SJCRH30 (cell line): Measurements from ENCODE around the gene TMEM240. TPM values are rescaled to one million over a fixed set of nuclear protein-coding genes. Genes with fewer than 3 reads are reported as not detected.
A peak's percentile ranks its signal among the peaks of the same experiment; 100 is the strongest.

ENCODE experiments used
- DNase-seq, 2 experiments: peaks; one replicate each; pipeline ENCODE4 v3.0.0-alpha.2; 2015 to 2020
- H3K27ac ChIP-seq: fragments of 250-450 bp; sonication (Bioruptor Pico); 2 replicates; pipeline ENCODE4 v1.5.1; 2020; ENCODE audit warnings: mild to moderate bottlenecking, moderate library complexity
- H3K27me3 ChIP-seq: fragments of 250-450 bp; sonication (Bioruptor Pico); 2 replicates; pipeline ENCODE4 v1.5.1; 2020; ENCODE audit warnings: mild to moderate bottlenecking, moderate library complexity
- H3K36me3 ChIP-seq: fragments of 250-450 bp; sonication (Bioruptor Pico); 2 replicates; pipeline ENCODE4 v1.5.1; 2020; ENCODE audit warnings: mild to moderate bottlenecking, moderate library complexity
- H3K4me1 ChIP-seq: fragments of 250-450 bp; sonication (Bioruptor Pico); 2 replicates; pipeline ENCODE4 v1.5.1; 2020; ENCODE audit warnings: mild to moderate bottlenecking, moderate library complexity
- H3K4me3 ChIP-seq: fragments of 250-450 bp; sonication (Bioruptor Pico); 2 replicates; pipeline ENCODE4 v1.5.1; 2020; ENCODE audit warnings: mild to moderate bottlenecking, moderate library complexity
- H3K9me3 ChIP-seq: fragments of 250-450 bp; sonication (Bioruptor Pico); replicated peaks from 2 replicates; pipeline ENCODE4 v1.5.1; 2020; ENCODE audit warnings: mild to moderate bottlenecking, moderate library complexity
- total RNA-seq: library from RNA; depleted of rRNA; stranded (reverse); fragments of >200 nt; shearing (Covaris generic); gene quantifications from 2 replicates; pipeline ENCODE4 v1.2.3, GENCODE V29; 2014

TMEM240 gene
- total RNA-seq, 1 experiment from 2014 or later = 1.5 TPM

DNA sequence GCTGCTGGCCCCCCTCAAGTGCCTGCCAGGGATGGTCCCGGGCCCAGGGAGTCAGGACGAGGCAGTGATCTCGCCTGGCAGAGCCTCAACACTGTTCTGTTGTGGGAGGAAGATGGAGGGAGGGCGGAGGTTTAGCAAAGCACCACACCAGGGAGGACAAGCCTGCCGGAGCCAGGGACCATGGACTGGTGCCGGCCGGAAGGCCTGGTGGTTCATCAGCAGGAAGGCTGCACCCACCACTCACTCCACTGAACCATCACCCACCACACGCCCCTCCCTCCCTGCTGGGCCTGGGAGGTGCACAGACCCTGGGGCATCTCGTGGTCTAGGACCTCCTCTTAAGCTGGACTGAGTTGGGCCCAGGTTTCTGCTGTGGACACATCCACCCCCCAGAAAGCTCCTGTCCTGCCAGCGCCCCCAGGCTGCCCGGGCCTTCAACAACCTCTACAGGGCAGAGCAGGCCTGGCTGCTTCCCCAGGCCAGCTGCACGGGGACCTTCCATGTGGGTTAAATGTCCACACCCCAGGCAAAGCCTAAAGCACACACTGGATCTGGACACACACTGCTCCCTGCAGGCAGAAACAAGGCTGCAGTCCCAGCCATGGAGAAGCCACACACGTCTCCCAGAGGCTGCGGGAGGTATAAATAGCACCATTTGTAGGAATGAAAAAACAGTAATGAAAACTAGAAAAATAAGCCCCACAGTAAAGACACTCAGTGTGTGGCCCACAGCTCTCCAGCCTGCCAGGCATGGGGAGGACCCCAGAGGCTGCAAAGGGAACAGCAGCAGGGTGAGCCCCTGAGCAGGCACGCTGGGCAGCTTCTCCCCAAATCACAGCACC is 10.4 kb upstream of the TMEM240 start:
- peak; percentile 65 to 69 for DNase-seq
- Histone ChIP-seq H3K9me3 (no peaks in the 10 kb centered on the region), H3K27me3 (no peaks in the 10 kb centered on the region), H3K36me3 (peaks cover 20% of the 10 kb centered on the region), H3K4me3 (no peak overlapping the region), H3K4me1 (no peaks in the 10 kb centered on the region; the same call in 1 of the 2 replicates), H3K27ac (no peak overlapping the region)

DNA sequence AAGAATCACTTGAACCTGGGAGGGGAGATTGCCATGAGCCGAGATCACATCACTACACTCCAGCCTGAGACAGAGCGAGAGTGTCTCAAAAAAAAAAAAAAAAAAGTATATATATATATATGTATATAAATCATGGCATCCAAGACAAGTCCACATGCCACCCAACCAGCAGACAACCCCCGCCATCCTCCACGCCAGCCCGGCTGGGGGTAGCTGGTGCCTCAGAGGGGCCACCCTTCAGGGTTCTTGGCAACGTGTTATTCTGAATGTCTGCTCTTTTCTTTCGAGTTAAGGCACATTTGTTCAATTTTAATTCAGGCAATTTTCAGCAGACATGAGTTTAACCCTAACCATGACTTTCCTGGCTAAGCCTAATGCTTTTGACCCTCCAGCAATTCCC is 9.7 kb upstream of the TMEM240 start:
- no peaks in the 10 kb centered on the region; the same call in 1 of the 2 replicates for H3K4me1 ChIP-seq
- no peak for DNase-seq
- peaks cover 18% of the 10 kb centered on the region for H3K36me3 ChIP-seq
- H3K27me3 ChIP-seq = no peaks in the 10 kb centered on the region
- no peak overlapping the region for H3K27ac ChIP-seq
- H3K9me3 ChIP-seq = no peaks in the 10 kb centered on the region
- no peak overlapping the region for H3K4me3 ChIP-seq

GRCh38 chr1:1548591-1548990 is 8.2 kb upstream of the TMEM240 start:
- H3K9me3 ChIP-seq = no peaks in the 10 kb centered on the region
- no peak overlapping the region for H3K27ac ChIP-seq
- peaks cover 28% of the 10 kb centered on the region for H3K36me3 ChIP-seq
- H3K4me3 ChIP-seq = no peak overlapping the region
- H3K4me1 ChIP-seq = no peaks in the 10 kb centered on the region; the same call in 1 of the 2 replicates
- no peak for DNase-seq
- no peaks in the 10 kb centered on the region for H3K27me3 ChIP-seq

- no peaks in the 10 kb centered on the region for H3K27me3 ChIP-seq
- H3K36me3 ChIP-seq = peaks cover 37% of the 10 kb centered on the region
- H3K4me3 ChIP-seq = no peak overlapping the region
- H3K27ac ChIP-seq = no peak overlapping the region
- H3K9me3 ChIP-seq = no peaks in the 10 kb centered on the region
- H3K4me1 ChIP-seq = no peaks in the 10 kb centered on the region; the same call in 1 of the 2 replicates
- no peak for DNase-seq
These were observed 7.1 kb upstream of the TMEM240 start for GRCh38 chr1:1547476-1547875.

DNA sequence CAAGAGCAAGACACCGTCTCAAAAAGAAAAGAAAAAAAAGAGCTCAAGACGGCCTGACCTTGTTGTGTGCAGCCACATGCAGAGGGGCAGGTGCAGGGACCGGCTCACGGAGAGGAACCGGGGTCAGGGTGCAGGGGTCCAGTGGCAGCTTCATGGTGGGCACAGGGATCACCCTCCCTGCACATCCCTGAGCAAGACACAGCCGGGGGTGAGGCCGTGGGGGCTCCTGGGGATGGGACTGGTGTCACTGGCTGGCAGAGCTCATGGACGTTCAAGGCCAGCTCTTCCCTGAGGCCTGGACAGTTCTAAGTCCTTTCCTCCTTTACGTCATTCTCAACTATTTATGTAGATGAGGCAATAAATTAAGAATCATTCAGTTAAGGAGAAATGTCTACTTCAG is 6.6 kb upstream of the TMEM240 start:
- Histone ChIP-seq H3K36me3 (peaks cover 41% of the 10 kb centered on the region), H3K4me3 (no peak overlapping the region), H3K27me3 (no peaks in the 10 kb centered on the region), H3K9me3 (no peaks in the 10 kb centered on the region), H3K27ac (no peak overlapping the region), H3K4me1 (no peaks in the 10 kb centered on the region; the same call in 1 of the 2 replicates)
- DNase-seq = no peak

DNA sequence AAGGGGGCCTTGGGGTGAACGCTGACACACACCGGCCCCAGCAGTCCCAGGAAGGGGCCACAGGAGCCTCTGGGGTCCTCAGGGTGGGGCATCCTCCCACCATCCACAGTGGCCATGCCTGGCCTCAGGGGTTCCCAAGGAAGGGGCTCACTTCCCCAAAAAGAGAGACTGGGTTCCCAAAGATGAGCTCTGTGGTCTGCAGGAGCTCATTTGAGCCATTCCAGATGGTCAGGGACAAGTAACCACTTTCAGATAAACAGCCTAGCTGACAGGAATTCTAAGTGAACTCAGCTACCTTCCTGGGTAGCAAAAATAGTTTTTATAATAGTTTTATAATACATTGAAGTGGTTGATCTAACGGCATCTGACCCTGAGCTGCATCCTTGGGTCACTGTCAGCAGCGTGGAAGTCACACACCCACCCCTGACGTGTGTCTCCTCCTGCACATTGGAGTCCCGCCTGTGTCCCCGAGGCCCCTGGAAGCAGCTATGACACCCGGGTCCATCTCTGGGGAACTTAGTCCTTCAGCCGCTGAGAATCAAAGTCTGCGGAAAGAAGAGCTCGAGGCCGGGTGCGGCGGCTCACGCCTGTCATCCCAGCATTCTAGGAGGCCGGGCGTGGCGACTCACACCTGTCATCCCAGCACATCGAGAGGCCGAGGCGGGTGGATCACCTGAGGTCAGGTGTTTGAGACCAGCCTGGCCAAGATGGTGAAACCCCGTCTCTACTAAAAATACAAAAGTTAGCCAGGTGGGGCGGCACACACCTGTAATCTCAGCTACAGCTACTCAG is 5.7 kb upstream of the TMEM240 start:
- H3K27ac ChIP-seq = no peak overlapping the region
- H3K9me3 ChIP-seq = no peaks in the 10 kb centered on the region
- H3K4me1 ChIP-seq = no peaks in the 10 kb centered on the region; the same call in 1 of the 2 replicates
- no peak for DNase-seq
- H3K4me3 ChIP-seq = no peak overlapping the region
- no peaks in the 10 kb centered on the region for H3K27me3 ChIP-seq
- peaks cover 50% of the 10 kb centered on the region for H3K36me3 ChIP-seq

DNA sequence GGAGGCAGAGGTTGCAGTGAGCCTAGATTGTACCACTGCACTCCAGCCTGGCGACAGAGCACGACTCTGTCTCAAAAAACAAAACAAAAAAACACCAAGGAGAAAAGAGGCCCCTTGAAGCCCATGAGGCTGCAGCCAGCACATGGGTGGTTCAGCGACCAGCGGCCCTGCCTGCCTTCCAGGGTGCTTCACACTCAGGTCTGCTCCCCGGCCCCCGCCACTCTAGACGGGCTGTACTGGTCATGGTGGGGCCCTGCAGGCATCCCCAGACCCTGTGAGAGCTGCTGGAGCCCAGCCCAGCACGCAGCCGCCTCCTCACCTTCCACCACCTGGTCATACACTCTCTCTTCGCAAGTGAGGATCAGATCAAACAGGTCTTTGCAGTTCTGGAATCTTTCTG is 4.1 kb upstream of the TMEM240 start:
- Histone ChIP-seq H3K4me3 (no peak overlapping the region), H3K36me3 (peaks cover 55% of the 10 kb centered on the region), H3K27ac (no peak overlapping the region), H3K4me1 (no peaks in the 10 kb centered on the region), H3K9me3 (no peaks in the 10 kb centered on the region; the same call in 1 of the 2 replicates), H3K27me3 (no peaks in the 10 kb centered on the region)
- no peak for DNase-seq

DNA sequence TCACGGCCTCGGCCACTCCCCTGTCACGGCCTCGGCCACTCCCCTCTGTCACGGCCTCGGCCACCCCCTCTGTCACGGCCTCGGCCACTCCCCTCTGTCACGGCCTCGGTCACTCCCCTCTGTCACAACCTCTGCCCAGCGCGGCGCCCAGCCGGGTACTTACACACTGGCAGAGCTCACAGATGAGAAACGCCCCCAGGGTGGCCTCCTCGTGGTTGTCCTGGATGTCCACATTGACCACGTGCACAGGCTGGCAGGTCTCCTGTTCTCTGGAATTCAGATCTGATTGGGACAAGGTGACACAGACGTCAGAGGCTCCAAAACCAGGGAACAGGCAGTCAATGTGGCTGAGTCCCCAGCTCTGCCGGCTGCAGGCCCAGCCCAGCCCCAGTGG is 3.3 kb upstream of the TMEM240 start:
- Histone ChIP-seq H3K4me3 (no peak overlapping the region), H3K36me3 (peaks cover 53% of the 10 kb centered on the region), H3K27ac (no peak overlapping the region), H3K4me1 (no peaks in the 10 kb centered on the region), H3K27me3 (no peaks in the 10 kb centered on the region), H3K9me3 (no peaks in the 10 kb centered on the region; the same call in 1 of the 2 replicates)
- no peak for DNase-seq

GRCh38 chr1:1542766-1543705 is 2.6 kb upstream of the TMEM240 start:
- no peak for DNase-seq
- Histone ChIP-seq H3K4me1 (no peaks in the 10 kb centered on the region), H3K4me3 (no peak overlapping the region), H3K27ac (no peak overlapping the region), H3K27me3 (no peaks in the 10 kb centered on the region), H3K36me3 (peaks cover 55% of the 10 kb centered on the region), H3K9me3 (no peaks in the 10 kb centered on the region; the same call in 1 of the 2 replicates)

- Histone ChIP-seq H3K9me3 (no peaks in the 10 kb centered on the region; the same call in 1 of the 2 replicates), H3K27me3 (no peaks in the 10 kb centered on the region), H3K4me1 (no peaks in the 10 kb centered on the region), H3K4me3 (no peak overlapping the region), H3K36me3 (peaks cover 60% of the 10 kb centered on the region), H3K27ac (no peak overlapping the region)
- no peak for DNase-seq
These were observed 1.7 kb upstream of the TMEM240 start for GRCh38 chr1:1541956-1542765.

DNA sequence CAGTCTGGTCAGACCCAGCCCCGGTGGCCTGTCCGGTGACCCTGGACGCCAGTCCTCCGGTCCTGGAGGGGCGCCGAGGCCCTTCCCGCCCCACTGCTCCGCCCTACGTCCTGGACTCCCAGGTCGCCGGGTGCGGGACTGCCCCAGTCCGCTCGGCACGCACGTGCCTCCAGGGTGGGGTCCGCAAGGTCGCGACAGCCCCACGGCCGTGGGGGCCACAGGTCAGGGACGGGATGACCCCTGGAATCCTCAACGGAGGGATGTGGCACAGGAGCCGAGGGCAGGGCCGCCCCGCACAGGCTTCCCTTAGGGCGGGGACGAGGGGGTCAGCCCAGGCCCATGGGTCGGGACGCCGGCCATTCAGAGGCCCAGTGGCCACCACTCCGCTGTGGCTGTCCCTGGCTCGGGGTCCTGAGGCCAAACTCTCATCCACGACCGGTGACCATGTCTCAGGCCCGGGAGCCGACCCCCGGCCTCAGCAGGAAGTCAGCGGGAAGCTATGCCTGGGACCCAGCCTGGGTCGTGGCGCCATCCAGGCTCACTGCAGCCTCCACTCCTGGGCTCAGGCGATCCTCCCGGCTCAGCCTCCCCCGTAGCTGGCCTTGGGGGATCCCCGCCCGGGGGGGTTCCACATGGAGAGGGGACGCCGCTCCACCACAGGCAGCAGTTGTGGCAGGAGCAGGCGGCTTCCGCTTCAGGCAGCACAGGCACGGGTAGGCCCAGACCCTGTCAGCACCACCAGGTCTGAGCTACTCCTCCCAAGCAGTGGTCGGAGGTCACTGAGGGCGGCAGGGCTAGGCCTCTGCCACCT is 599 bp upstream of the TMEM240 start:
- no peaks in the 10 kb centered on the region for H3K27me3 ChIP-seq
- no peaks in the 10 kb centered on the region for H3K4me1 ChIP-seq
- no peak overlapping the region for H3K4me3 ChIP-seq
- peaks cover 55% of the 10 kb centered on the region for H3K36me3 ChIP-seq
- H3K27ac ChIP-seq = no peak overlapping the region
- no peak for DNase-seq
- no peaks in the 10 kb centered on the region; the same call in 1 of the 2 replicates for H3K9me3 ChIP-seq

- H3K27ac ChIP-seq = no peak overlapping the region
- H3K27me3 ChIP-seq = no peaks in the 10 kb centered on the region
- H3K4me1 ChIP-seq = no peaks in the 10 kb centered on the region
- peaks cover 50% of the 10 kb centered on the region for H3K36me3 ChIP-seq
- no peaks in the 10 kb centered on the region; the same call in 1 of the 2 replicates for H3K9me3 ChIP-seq
- no peak for DNase-seq
- no peak overlapping the region for H3K4me3 ChIP-seq
These were observed 924 bp downstream of the TMEM240 start for GRCh38 chr1:1539310-1540089.
